Osteoblast (primary cell): ENCODE data around the gene C3orf62. TPM values are rescaled to one million over a fixed set of nuclear protein-coding genes. Genes with fewer than 3 reads are reported as not detected.

Source experiments
- DNase-seq: peaks from one replicate; pipeline ENCODE4 v3.0.0; 2011; ENCODE audit warnings: low spot score, mixed read lengths; ENCODE audit not compliant: insufficient read length; ENCODE audit errors: missing footprints
- H2AFZ ChIP-seq: 2 replicates; pipeline ENCODE4 v1.6.0; 2011; ENCODE audit warnings: mild to moderate bottlenecking, low read length
- H3K27ac ChIP-seq: 2 replicates; pipeline ENCODE4 v1.5.1; 2011; ENCODE audit warnings: mild to moderate bottlenecking, low read depth, low read length, moderate library complexity
- H3K27me3 ChIP-seq: 2 replicates; pipeline ENCODE4 v1.6.0; 2012; ENCODE audit warnings: mild to moderate bottlenecking, control low read depth, inconsistent platforms, low read length, moderate library complexity; ENCODE audit not compliant: insufficient read depth
- H3K36me3 ChIP-seq: 2 replicates; pipeline ENCODE4 v1.5.1; 2011; ENCODE audit warnings: mild to moderate bottlenecking, low read length, control low read depth, moderate library complexity; ENCODE audit not compliant: insufficient read depth
- H3K4me1 ChIP-seq: 2 replicates; pipeline ENCODE4 v1.5.1; 2011; ENCODE audit warnings: mild to moderate bottlenecking, low read length, control low read depth, moderate library complexity; ENCODE audit not compliant: insufficient read depth
- H3K4me2 ChIP-seq: 2 replicates; pipeline ENCODE4 v1.6.0; 2011; ENCODE audit warnings: mild to moderate bottlenecking, low read length; ENCODE audit not compliant: insufficient read depth
- H3K4me3 ChIP-seq: fragments of 200-600 bp; sonication (generic); 3 replicates; pipeline ENCODE4 v1.5.1; 2012; ENCODE audit warnings: mild to moderate bottlenecking, low read length, inconsistent platforms; ENCODE audit not compliant: insufficient read depth
- H3K79me2 ChIP-seq: 2 replicates; pipeline ENCODE4 v1.6.0; 2012; ENCODE audit warnings: mild to moderate bottlenecking, low read length, control low read depth, inconsistent platforms; ENCODE audit not compliant: insufficient read depth
- H3K9me3 ChIP-seq: 2 replicates; pipeline ENCODE4 v1.5.1; 2011; ENCODE audit warnings: low read depth, low read length, control low read depth
- H4K20me1 ChIP-seq: 2 replicates; pipeline ENCODE4 v1.6.0; 2012; ENCODE audit warnings: mild to moderate bottlenecking, low read length, control low read depth; ENCODE audit not compliant: insufficient read depth
- total RNA-seq: library from RNA; depleted of rRNA; stranded (reverse); fragments of >200 nt; gene quantifications from 2 replicates; pipeline ENCODE4 v1.2.3, GENCODE V29; 2012
- TF ChIP-seq, protein P1 (sequence below): IDR thresholded peaks from 2 replicates; pipeline ENCODE4 v1.5.1; 2011; ENCODE audit warnings: mild to moderate bottlenecking, low read depth, low read length, moderate library complexity; ENCODE audit errors: extremely low read depth

C3orf62 gene
- total RNA-seq, 1 donor = 3.6 TPM

DNA sequence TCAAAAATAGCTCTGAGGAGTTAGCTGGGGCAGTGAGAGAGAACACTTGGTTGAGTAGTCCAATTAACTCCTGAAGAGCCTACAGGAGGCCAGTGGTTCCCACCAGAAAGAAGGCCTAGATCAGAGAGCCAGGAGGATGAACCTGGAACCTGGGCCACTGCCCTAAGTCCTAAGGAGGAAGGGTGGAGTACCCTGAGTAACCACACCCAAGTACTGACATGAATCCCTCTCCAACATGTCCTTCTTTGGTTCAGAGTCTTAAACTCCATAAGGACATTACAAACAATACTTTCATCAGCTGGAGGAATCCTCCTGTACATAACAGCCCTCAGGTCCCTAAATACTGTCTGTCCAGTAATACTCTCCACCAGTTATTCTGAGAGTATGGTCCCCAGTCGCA is 25.6 kb upstream of the C3orf62 start:
- H3K4me3 ChIP-seq = no peak overlapping the region
- H3K79me2 ChIP-seq = peaks cover 2% of the 10 kb centered on the region
- H2AFZ ChIP-seq = no peak overlapping the region
- H3K9me3 ChIP-seq = no peaks in the 10 kb centered on the region
- no peak overlapping the region for H3K27ac ChIP-seq
- H4K20me1 ChIP-seq = no peaks in the 10 kb centered on the region
- no peak for DNase-seq
- H3K4me1 ChIP-seq = no peaks in the 10 kb centered on the region
- peaks cover 59% of the 10 kb centered on the region for H3K36me3 ChIP-seq
- H3K4me2 ChIP-seq = no peak overlapping the region
- H3K27me3 ChIP-seq = no peaks in the 10 kb centered on the region
- TF ChIP-seq, protein P1, sequence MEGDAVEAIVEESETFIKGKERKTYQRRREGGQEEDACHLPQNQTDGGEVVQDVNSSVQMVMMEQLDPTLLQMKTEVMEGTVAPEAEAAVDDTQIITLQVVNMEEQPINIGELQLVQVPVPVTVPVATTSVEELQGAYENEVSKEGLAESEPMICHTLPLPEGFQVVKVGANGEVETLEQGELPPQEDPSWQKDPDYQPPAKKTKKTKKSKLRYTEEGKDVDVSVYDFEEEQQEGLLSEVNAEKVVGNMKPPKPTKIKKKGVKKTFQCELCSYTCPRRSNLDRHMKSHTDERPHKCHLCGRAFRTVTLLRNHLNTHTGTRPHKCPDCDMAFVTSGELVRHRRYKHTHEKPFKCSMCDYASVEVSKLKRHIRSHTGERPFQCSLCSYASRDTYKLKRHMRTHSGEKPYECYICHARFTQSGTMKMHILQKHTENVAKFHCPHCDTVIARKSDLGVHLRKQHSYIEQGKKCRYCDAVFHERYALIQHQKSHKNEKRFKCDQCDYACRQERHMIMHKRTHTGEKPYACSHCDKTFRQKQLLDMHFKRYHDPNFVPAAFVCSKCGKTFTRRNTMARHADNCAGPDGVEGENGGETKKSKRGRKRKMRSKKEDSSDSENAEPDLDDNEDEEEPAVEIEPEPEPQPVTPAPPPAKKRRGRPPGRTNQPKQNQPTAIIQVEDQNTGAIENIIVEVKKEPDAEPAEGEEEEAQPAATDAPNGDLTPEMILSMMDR = no peak

- no peaks in the 10 kb centered on the region for H3K4me1 ChIP-seq
Observed at GRCh38 chr3:49300595-49300994, 23.6 kb upstream of the C3orf62 start.

DNA sequence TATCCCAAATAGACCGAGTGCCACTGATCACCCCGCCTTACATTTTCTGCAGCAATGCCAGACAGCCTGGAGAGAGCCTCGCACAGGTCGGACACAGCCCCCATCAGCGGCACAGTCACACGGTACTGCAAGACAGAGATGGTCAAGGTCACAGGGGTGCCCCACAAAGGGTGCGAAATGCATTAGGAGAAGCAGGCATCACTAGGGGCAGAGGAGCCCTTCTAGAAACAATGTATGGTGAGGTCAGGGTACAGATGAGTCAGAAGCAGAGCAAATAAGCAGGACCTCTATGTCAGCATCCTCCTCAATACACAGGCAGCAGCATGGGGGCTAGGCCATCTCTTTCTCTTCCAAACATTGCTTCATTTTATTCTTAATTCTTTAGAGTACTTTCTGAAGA is 21.5 kb upstream of the C3orf62 start:
- TF ChIP-seq, protein P1 = no peak
- Histone ChIP-seq H3K4me3 (no peak overlapping the region), H3K4me1 (no peaks in the 10 kb centered on the region), H3K79me2 (no peaks in the 10 kb centered on the region), H3K27ac (no peak overlapping the region), H3K27me3 (no peaks in the 10 kb centered on the region), H3K4me2 (no peak overlapping the region), H3K36me3 (peaks cover 79% of the 10 kb centered on the region), H3K9me3 (no peaks in the 10 kb centered on the region), H2AFZ (no peak overlapping the region), H4K20me1 (no peaks in the 10 kb centered on the region)
- DNase-seq = no peak

More at GRCh38 chr3:49300595-49300994, 23.6 kb upstream of the C3orf62 start:
- Histone ChIP-seq H3K27me3 (no peaks in the 10 kb centered on the region), H3K27ac (no peak overlapping the region), H2AFZ (no peak overlapping the region), H3K4me3 (no peak overlapping the region), H3K79me2 (no peaks in the 10 kb centered on the region), H3K36me3 (peaks cover 64% of the 10 kb centered on the region), H3K4me2 (no peak overlapping the region), H3K9me3 (no peaks in the 10 kb centered on the region), H4K20me1 (no peaks in the 10 kb centered on the region)
- no peak for DNase-seq
- TF ChIP-seq, protein P1 = no peak

- H3K36me3 ChIP-seq = peaks cover 81% of the 10 kb centered on the region
- no peaks in the 10 kb centered on the region for H3K9me3 ChIP-seq
- no peaks in the 10 kb centered on the region for H4K20me1 ChIP-seq
- TF ChIP-seq, protein P1 = no peak
- no peaks in the 10 kb centered on the region for H3K27me3 ChIP-seq
- no peaks in the 10 kb centered on the region for H3K4me1 ChIP-seq
- no peak overlapping the region for H3K4me2 ChIP-seq
- no peaks in the 10 kb centered on the region for H3K79me2 ChIP-seq
- no peak overlapping the region for H3K4me3 ChIP-seq
- peak; percentile 72 for DNase-seq
- no peak overlapping the region for H3K27ac ChIP-seq
- no peak overlapping the region for H2AFZ ChIP-seq
Observed at GRCh38 chr3:49296781-49297411, 19.9 kb upstream of the C3orf62 start.
